Adrenal gland (tissue), 5 donors: ENCODE data around the gene GPC6.

Experiments
- POLR2A ChIP-seq, 2 donors: fragments of 450-650 bp; IDR thresholded peaks; one replicate each; pipeline ENCODE4 v1.6.1; 2017; ENCODE audit warnings: antibody characterized with exemption in 2 of 2, mild to moderate bottlenecking in 2 of 2, moderate library complexity in 1 of 2
- TF ChIP-seq, protein P1 (sequence below), 6 experiments: fragments of 450-650 bp in 4 of 6; fragments of 200-600 bp in 2 of 6; sonication (generic) in 1 of 6; IDR thresholded peaks; 1 replicate in 5 of 6; 2 replicates in 1 of 6; pipeline versions ENCODE4 v1.5.1 to v1.8.0; 2016 to 2021; ENCODE audit warnings: antibody characterized with exemption in 6 of 6, mild to moderate bottlenecking in 2 of 6, moderate library complexity in 1 of 6
- donor health status: DM: no; HTN: no; CAD: no.

DNA sequence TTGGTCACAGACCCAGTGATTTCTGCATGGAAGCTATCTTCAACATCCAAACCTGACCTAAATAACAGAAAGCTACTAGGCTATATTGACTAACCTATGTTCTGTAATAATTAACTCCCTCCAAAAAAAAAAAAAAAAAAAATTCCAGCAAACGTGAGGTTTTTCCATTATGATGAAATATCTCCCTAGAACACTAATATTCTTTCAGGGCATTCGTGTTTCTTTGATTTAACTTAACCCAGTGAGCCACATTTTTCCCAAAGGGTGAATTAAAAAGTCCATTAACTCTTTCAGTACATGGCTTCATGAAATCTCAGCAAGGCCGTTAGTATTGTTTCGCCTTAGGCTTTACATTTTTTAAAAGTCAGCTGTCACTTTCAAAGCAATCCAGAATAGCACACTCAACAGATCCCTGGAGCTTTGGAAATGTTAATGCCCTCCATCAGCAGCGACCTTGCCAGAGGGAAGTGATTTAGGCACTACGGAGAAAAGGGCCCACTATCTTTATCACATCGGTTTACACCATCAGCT lies 1077.1 kb downstream of the GPC6 start:
- TF ChIP-seq POLR2A (IDR thresholded peaks at IDR 0.05): no peak
- TF ChIP-seq, protein P1, sequence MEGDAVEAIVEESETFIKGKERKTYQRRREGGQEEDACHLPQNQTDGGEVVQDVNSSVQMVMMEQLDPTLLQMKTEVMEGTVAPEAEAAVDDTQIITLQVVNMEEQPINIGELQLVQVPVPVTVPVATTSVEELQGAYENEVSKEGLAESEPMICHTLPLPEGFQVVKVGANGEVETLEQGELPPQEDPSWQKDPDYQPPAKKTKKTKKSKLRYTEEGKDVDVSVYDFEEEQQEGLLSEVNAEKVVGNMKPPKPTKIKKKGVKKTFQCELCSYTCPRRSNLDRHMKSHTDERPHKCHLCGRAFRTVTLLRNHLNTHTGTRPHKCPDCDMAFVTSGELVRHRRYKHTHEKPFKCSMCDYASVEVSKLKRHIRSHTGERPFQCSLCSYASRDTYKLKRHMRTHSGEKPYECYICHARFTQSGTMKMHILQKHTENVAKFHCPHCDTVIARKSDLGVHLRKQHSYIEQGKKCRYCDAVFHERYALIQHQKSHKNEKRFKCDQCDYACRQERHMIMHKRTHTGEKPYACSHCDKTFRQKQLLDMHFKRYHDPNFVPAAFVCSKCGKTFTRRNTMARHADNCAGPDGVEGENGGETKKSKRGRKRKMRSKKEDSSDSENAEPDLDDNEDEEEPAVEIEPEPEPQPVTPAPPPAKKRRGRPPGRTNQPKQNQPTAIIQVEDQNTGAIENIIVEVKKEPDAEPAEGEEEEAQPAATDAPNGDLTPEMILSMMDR (IDR thresholded peaks at IDR 0.05): no peak
